KOPT-K1 (cell line): ENCODE measurements around the gene LRG1.

ENCODE experiments used
- H3K27ac ChIP-seq: fragments of 200-600 bp; sonication (generic); 2 replicates; pipeline ENCODE4 v1.5.1; 2016; ENCODE audit warnings: antibody characterized with exemption, mild to moderate bottlenecking, low read depth, low read length; ENCODE audit not compliant: poor library complexity, severe bottlenecking
- H3K36me3 ChIP-seq: fragments of 200-600 bp; sonication (generic); 2 replicates; pipeline ENCODE4 v1.5.1; 2017; ENCODE audit warnings: antibody characterized with exemption, mild to moderate bottlenecking, low read length, moderate library complexity; ENCODE audit not compliant: insufficient read depth
- H3K9me3 ChIP-seq: fragments of 200-600 bp; sonication (generic); 2 replicates; pipeline ENCODE4 v1.5.1; 2017; ENCODE audit warnings: antibody characterized with exemption, low read length, mild to moderate bottlenecking; ENCODE audit not compliant: insufficient read depth, poor library complexity, severe bottlenecking

The LRG1 gene

GRCh38 chr19:4493104-4493928 lies 46.5 kb downstream of the LRG1 start:
- H3K27ac ChIP-seq: no peak overlapping the region

GRCh38 chr19:4492337-4493103 lies 47.3 kb downstream of the LRG1 start:
- H3K9me3 ChIP-seq: no peaks in the 10 kb centered on the region
- peaks cover 91% of the 10 kb centered on the region for H3K36me3 ChIP-seq
- no peak overlapping the region for H3K27ac ChIP-seq

More at GRCh38 chr19:4493104-4493928, 46.5 kb downstream of the LRG1 start:
- Histone ChIP-seq H3K36me3 (peaks cover 96% of the 10 kb centered on the region), H3K9me3 (no peaks in the 10 kb centered on the region)

GRCh38 chr19:4491446-4491845 lies 48.4 kb downstream of the LRG1 start:
- Histone ChIP-seq H3K27ac (no peak overlapping the region), H3K36me3 (peaks cover 80% of the 10 kb centered on the region), H3K9me3 (no peaks in the 10 kb centered on the region)

GRCh38 chr19:4488496-4488895 lies 51.3 kb downstream of the LRG1 start:
- H3K36me3 ChIP-seq: peaks cover 62% of the 10 kb centered on the region
- no peaks in the 10 kb centered on the region for H3K9me3 ChIP-seq
- H3K27ac ChIP-seq: no peak overlapping the region

- no peak overlapping the region for H3K27ac ChIP-seq
- peaks cover 62% of the 10 kb centered on the region for H3K36me3 ChIP-seq
- H3K9me3 ChIP-seq: no peaks in the 10 kb centered on the region
These were observed 52.3 kb downstream of the LRG1 start for GRCh38 chr19:4487572-4487971.
